ENCODE measurements around the gene MGAT3.

GRCh38 chr22:39501644-39502108 is 44.9 kb downstream of the MGAT3 start:
- TF ChIP-seq CTCF (IDR thresholded peaks at IDR 0.05) (no peak), POLR2A (IDR thresholded peaks at IDR 0.05) (no peak)
